ENCODE data around the gene TM4SF4. TPM values are rescaled to one million over a fixed set of nuclear protein-coding genes. Genes with fewer than 3 reads are reported as not detected.

Gene TM4SF4
- total RNA-seq, 4 donors from 2014 or later: not detected

DNA sequence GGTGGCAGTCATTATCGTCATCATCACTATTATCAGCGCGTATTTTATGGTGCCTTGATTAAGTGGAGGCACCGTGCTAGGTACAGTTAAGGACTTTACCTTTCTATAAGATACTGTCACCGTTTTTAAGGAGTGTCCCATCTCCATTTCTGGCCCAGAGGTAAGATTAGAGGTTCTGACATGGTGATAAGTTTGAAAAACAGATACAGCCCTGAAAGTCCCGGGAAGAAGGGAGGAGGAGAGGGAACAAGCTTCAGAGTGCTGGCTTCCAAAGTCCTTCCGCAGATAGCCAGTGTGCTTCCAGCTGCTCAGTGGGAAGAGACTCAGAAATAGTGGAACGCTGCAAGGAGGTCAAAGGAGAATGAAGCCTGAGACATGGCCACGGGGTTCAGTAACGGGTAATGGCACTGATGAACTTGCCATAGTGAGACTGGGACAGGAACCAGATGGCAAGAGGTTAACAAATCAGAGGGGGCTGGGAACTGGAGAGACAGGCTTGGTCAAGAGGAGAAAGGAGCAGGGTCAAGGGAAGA lies 9.1 kb upstream of the TM4SF4 start:
- no peak overlapping the region for H3K27ac ChIP-seq
- TF ChIP-seq, protein P1, sequence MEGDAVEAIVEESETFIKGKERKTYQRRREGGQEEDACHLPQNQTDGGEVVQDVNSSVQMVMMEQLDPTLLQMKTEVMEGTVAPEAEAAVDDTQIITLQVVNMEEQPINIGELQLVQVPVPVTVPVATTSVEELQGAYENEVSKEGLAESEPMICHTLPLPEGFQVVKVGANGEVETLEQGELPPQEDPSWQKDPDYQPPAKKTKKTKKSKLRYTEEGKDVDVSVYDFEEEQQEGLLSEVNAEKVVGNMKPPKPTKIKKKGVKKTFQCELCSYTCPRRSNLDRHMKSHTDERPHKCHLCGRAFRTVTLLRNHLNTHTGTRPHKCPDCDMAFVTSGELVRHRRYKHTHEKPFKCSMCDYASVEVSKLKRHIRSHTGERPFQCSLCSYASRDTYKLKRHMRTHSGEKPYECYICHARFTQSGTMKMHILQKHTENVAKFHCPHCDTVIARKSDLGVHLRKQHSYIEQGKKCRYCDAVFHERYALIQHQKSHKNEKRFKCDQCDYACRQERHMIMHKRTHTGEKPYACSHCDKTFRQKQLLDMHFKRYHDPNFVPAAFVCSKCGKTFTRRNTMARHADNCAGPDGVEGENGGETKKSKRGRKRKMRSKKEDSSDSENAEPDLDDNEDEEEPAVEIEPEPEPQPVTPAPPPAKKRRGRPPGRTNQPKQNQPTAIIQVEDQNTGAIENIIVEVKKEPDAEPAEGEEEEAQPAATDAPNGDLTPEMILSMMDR (IDR thresholded peaks at IDR 0.05): no peak
- TF ChIP-seq POLR2A (IDR thresholded peaks at IDR 0.05): no peak
- intact Hi-C loops (cut with DNase I): no loop called here
- 76 to 81% methylated on average over 9 to 10 of the region's 10 CpGs for WGBS, 2 donors
- H3K4me3 ChIP-seq: no peak overlapping the region
- DNase-seq: no peak
- no peaks in the 10 kb centered on the region for H3K36me3 ChIP-seq
- no peaks in the 10 kb centered on the region for H3K27me3 ChIP-seq
- peaks cover 0 to 4% (median 0%) of the 10 kb centered on the region in 3 donors for H3K4me1 ChIP-seq
- H3K9me3 ChIP-seq: no peaks in the 10 kb centered on the region

DNA sequence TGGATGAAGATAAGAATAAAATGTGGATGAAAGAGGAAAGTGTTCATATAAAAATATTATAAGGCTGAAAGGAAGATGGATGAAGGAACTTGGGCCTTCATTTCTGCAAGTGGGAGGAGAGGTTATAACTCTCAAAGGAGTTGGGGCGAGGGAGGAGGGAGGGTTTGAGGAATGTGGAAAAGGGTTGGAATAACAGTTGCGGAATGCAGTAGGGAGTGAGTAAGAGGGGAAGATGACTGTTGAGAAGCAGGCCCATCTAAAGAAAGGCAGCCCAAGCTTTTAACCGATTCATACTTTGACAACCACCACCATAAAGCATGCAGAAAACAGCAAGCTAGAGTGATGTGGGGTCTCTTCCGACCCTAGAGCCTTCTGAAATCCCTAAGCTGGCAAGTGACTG lies 8.3 kb upstream of the TM4SF4 start:
- H3K4me3 ChIP-seq: no peak overlapping the region
- no peaks in the 10 kb centered on the region for H3K27me3 ChIP-seq
- TF ChIP-seq POLR2A (IDR thresholded peaks at IDR 0.05): no peak
- TF ChIP-seq, protein P1 (IDR thresholded peaks at IDR 0.05): no peak
- H3K4me1 ChIP-seq: peaks cover 0 to 10% (median 0%) of the 10 kb centered on the region in 3 donors
- intact Hi-C loops (cut with DNase I): no loop called here
- no peaks in the 10 kb centered on the region for H3K36me3 ChIP-seq
- DNase-seq: no peak
- 76 to 87% methylated on average over 4 of the region's 4 CpGs for WGBS, 2 donors
- no peaks in the 10 kb centered on the region for H3K9me3 ChIP-seq
- peak overlapping the region in 1 of 4 donors; percentile 49 for H3K27ac ChIP-seq

DNA sequence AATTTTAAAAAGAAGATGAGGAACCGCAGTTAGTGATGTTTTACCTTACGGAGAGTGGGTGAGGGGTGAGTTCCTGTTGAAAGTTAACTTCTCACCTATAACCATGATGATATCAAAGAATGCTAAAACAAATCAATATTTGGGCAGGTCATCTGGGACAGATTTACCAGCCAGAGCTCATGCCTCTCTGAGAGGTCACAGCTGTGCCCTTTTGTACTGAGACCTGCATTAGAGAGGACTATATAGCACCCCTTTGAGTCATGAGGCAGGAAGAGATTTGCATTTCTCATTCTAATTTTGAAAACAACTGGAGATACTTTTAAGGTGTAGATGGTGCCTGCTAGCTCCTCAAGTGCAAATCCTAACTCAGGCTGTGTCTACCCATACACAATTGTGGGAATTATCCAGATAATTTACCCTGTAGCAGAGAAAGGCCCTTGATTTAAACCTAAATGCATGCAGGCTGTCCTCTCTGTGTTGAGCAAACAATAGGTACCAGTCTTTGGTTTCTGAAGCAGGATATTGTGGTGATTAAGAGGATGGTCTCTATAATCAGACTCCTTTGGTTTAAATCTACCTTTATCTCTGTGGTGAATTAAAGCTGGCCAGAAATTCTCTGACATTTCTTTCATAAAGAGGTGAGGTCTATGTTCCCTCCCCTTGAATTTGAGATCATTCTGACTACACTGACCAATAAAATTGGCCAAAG lies 5.8 kb upstream of the TM4SF4 start:
- Histone ChIP-seq H3K4me3 (no peak overlapping the region), H3K27ac (no peak overlapping the region), H3K9me3 (no peaks in the 10 kb centered on the region), H3K27me3 (no peaks in the 10 kb centered on the region), H3K36me3 (no peaks in the 10 kb centered on the region), H3K4me1 (peaks cover 8 to 34% (median 12%) of the 10 kb centered on the region in 3 donors)
- intact Hi-C loops (cut with DNase I): no loop called here
- no peak for DNase-seq
- WGBS, 2 donors: 80 to 97% methylated on average over 2 of the region's 2 CpGs
- TF ChIP-seq, protein P1 (IDR thresholded peaks at IDR 0.05): no peak
- no peak for TF ChIP-seq POLR2A (IDR thresholded peaks at IDR 0.05)

DNA sequence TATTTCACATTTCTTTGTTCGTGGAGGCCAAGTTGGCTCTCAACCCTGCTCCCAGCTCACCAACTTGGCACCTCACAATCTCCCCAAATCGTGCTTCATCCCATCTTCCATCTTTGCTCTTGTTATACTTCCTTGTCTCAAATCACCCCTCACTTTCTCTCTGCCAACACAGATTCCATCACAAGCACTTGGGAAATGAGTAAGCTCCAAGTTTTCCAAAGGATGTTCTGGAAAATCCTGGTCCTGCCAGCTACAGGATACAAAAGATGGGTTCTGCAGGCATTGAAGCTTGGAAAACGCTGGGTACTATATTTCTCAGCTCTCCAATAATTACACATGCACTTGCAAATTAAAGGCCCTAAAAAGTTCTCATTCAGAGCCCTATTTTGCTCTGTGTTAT lies 4.1 kb upstream of the TM4SF4 start:
- Histone ChIP-seq H3K4me1 (peaks cover 17 to 51% (median 21%) of the 10 kb centered on the region in 3 donors), H3K36me3 (no peaks in the 10 kb centered on the region), H3K27me3 (no peaks in the 10 kb centered on the region), H3K27ac (peak overlapping the region in 1 of 4 donors; percentile 19), H3K9me3 (no peaks in the 10 kb centered on the region), H3K4me3 (no peak overlapping the region)
- no peak for TF ChIP-seq POLR2A (IDR thresholded peaks at IDR 0.05)
- TF ChIP-seq, protein P1 (IDR thresholded peaks at IDR 0.05): no peak
- no peak for DNase-seq
- WGBS, 2 donors: 60 to 64% methylated on average over 3 of the region's 3 CpGs
- intact Hi-C loops (cut with DNase I): no loop called here

DNA sequence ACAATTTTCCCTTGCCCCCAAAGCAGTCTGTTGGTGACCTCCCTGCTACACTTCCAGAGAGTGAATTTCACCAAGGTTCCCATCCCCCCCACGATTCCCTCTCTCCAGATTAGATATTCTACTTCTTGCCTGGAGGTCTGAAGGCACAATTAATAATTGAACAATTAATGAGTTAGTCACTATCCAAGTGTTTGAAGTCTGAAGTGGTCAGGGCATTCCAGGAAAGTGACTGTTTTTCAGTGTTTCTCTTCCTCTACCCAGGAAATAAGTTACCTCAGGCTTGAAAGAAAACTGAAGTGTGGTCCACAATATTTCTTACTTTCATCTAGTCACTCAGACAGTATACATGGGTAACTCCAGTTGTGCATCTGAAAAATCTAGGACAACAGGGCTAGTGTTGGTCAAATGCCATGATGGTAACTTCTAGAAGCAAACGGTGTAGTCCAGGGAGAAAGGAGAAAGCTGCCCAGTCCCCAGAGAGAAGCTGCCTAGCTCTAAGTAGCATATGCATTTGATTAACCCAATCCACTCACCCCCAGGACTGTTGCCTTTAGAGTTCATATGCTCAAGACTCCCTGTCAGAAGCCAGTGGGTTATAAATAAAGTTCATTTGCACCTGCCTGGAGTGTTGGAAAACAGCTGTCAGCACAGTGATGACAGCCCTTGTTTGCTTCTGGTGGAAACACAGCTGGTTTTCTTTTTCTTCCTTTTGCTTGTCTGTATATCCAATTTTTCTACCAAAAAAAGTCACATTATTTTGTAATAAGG lies 2.3 kb upstream of the TM4SF4 start:
- 36 to 66% methylated on average over 2 of the region's 2 CpGs for WGBS, 2 donors
- Histone ChIP-seq H3K27me3 (no peaks in the 10 kb centered on the region), H3K4me1 (peaks cover 17 to 69% (median 21%) of the 10 kb centered on the region in 3 donors), H3K4me3 (no peak overlapping the region), H3K9me3 (no peaks in the 10 kb centered on the region), H3K27ac (peak overlapping the region in 3 of 4 donors; percentile 70 to 85 (median 76)), H3K36me3 (no peaks in the 10 kb centered on the region)
- intact Hi-C loops (cut with DNase I): no loop called here
- DNase-seq: no peak
- no peak for TF ChIP-seq POLR2A (IDR thresholded peaks at IDR 0.05)

Data from esophagus squamous epithelium (tissue), 5 donors.